SK-N-SH treated with all-trans-retinoic acid at 6 μM for 48 hours (cell line): ENCODE measurements around the gene SCLT1.

Experiments
- ARNTL ChIP-seq: fragments of 450-650 bp; formaldehyde crosslinking; IDR thresholded peaks from 2 replicates; pipeline ENCODE4 v1.5.0; 2020; ENCODE audit warnings: low read depth, mild to moderate bottlenecking, moderate library complexity, borderline replicate concordance
- CREB5 ChIP-seq: fragments of 250-450 bp; sonication (Bioruptor Pico); IDR thresholded peaks from 2 replicates; pipeline ENCODE4 v1.5.1; 2020; ENCODE audit warnings: low read depth, mild to moderate bottlenecking, moderate library complexity
- CSRNP3 ChIP-seq: fragments of 250-450 bp; sonication (Bioruptor Pico); IDR thresholded peaks from 2 replicates; pipeline ENCODE4 v1.5.1; 2021; ENCODE audit warnings: mild to moderate bottlenecking, moderate library complexity
- ESRRG ChIP-seq: fragments of 250-450 bp; sonication (Bioruptor Pico); IDR thresholded peaks from 2 replicates; pipeline ENCODE4 v1.6.1; 2021; ENCODE audit warnings: mild to moderate bottlenecking
- ISL1 ChIP-seq: fragments of 250-450 bp; sonication (Bioruptor Pico); IDR thresholded peaks from 2 replicates; pipeline ENCODE4 v2.1.2; 2022; ENCODE audit warnings: mild to moderate bottlenecking, moderate library complexity
- PATZ1 ChIP-seq: fragments of 250-450 bp; sonication (Bioruptor Pico); IDR thresholded peaks from 2 replicates; pipeline ENCODE4 v1.8.0; 2020; ENCODE audit warnings: mild to moderate bottlenecking, moderate library complexity, borderline replicate concordance
- POU6F1 ChIP-seq: fragments of 250-450 bp; sonication (Bioruptor Pico); IDR thresholded peaks from 2 replicates; pipeline ENCODE4 v1.8.0; 2021; ENCODE audit warnings: low read depth, mild to moderate bottlenecking, moderate library complexity, borderline replicate concordance
- PPARA ChIP-seq: fragments of 250-450 bp; sonication (Bioruptor Pico); IDR thresholded peaks from 2 replicates; pipeline ENCODE4 v1.5.0; 2020; ENCODE audit warnings: mild to moderate bottlenecking, borderline replicate concordance
- RARB ChIP-seq: fragments of 250-450 bp; sonication (Bioruptor Pico); IDR thresholded peaks from 2 replicates; pipeline ENCODE4 v1.8.0; 2021; ENCODE audit warnings: mild to moderate bottlenecking, moderate library complexity
- TCF4 ChIP-seq: fragments of 250-450 bp; sonication (Bioruptor Pico); IDR thresholded peaks from 2 replicates; pipeline ENCODE4 v1.8.0; 2021; ENCODE audit warnings: mild to moderate bottlenecking, moderate library complexity, borderline replicate concordance
- ZFP30 ChIP-seq: fragments of 450-650 bp; formaldehyde crosslinking; IDR thresholded peaks from 2 replicates; pipeline ENCODE4 v1.5.0; 2022; ENCODE audit warnings: mild to moderate bottlenecking, moderate library complexity
- ZNF565 ChIP-seq: fragments of 450-650 bp; formaldehyde crosslinking; conservative IDR thresholded peaks from 2 replicates; pipeline ENCODE4 v1.5.0; 2020; ENCODE audit warnings: low read depth, mild to moderate bottlenecking, moderate library complexity
- ZNF8 ChIP-seq: fragments of 450-650 bp; formaldehyde crosslinking; IDR thresholded peaks from 2 replicates; pipeline ENCODE4 v1.5.0; 2020; ENCODE audit warnings: mild to moderate bottlenecking, moderate library complexity

- TF ChIP-seq POU6F1 (no peak), ZNF565 (no peak), TCF4 (CRISPR knock-in tag) (no peak), ZFP30 (CRISPR knock-in tag) (no peak), ISL1 (CRISPR knock-in tag) (no peak), CREB5 (CRISPR knock-in tag) (no peak), PATZ1 (no peak), PPARA (no peak), ZNF8 (CRISPR knock-in tag) (no peak), ARNTL (CRISPR knock-in tag) (no peak), ESRRG (CRISPR knock-in tag) (no peak), RARB (no peak), CSRNP3 (CRISPR knock-in tag) (no peak)
These were observed 16.0 kb downstream of the SCLT1 start for GRCh38 chr4:129077326-129077725.
